HG03457 (cell line): ENCODE results near the gene SRBD1.

Experiments
- ATAC-seq: cut with Tn5 transposase; IDR thresholded peaks from one replicate; pipeline ENCODE4 v1.9.1; 2021; ENCODE audit warnings: moderate number of reproducible peaks; ENCODE audit not compliant: unreplicated experiment

SRBD1 gene

GRCh38 chr2:45554073-45554741, 56.9 kb downstream of the SRBD1 start:
- ATAC-seq, result no peak

- no peak for ATAC-seq
These were observed 59.2 kb downstream of the SRBD1 start for GRCh38 chr2:45551862-45552261.

- ATAC-seq, result no peak
These were observed 65.1 kb downstream of the SRBD1 start for GRCh38 chr2:45545943-45546342.

- ATAC-seq, result no peak
These were observed 67.8 kb downstream of the SRBD1 start for GRCh38 chr2:45543257-45543656.

- ATAC-seq, result no peak
These were observed 69.1 kb downstream of the SRBD1 start for GRCh38 chr2:45542013-45542412.

GRCh38 chr2:45541450-45541849, 69.6 kb downstream of the SRBD1 start:
- ATAC-seq, result no peak

GRCh38 chr2:45540942-45541341, 70.1 kb downstream of the SRBD1 start:
- ATAC-seq, result no peak

GRCh38 chr2:45533771-45534170, 77.3 kb downstream of the SRBD1 start:
- no peak for ATAC-seq

- ATAC-seq, result no peak
These were observed 78.9 kb downstream of the SRBD1 start for GRCh38 chr2:45532181-45532580.

GRCh38 chr2:45524016-45524415, 87.1 kb downstream of the SRBD1 start:
- no peak for ATAC-seq

GRCh38 chr2:45518546-45518945, 92.5 kb downstream of the SRBD1 start:
- ATAC-seq, result no peak

GRCh38 chr2:45510701-45511420, 100.2 kb downstream of the SRBD1 start:
- no peak for ATAC-seq

- no peak for ATAC-seq
These were observed 104.3 kb downstream of the SRBD1 start for GRCh38 chr2:45506756-45507155.

GRCh38 chr2:45505138-45505537, 105.9 kb downstream of the SRBD1 start:
- no peak for ATAC-seq

- no peak for ATAC-seq
These were observed 112.2 kb downstream of the SRBD1 start for GRCh38 chr2:45498661-45499550.

- ATAC-seq, result no peak
These were observed 113.7 kb downstream of the SRBD1 start for GRCh38 chr2:45497355-45497754.

- ATAC-seq, result no peak
These were observed 114.2 kb downstream of the SRBD1 start for GRCh38 chr2:45496869-45497268.

- ATAC-seq, result no peak
These were observed 116.1 kb downstream of the SRBD1 start for GRCh38 chr2:45494978-45495293.

GRCh38 chr2:45494275-45494977, 116.6 kb downstream of the SRBD1 start:
- ATAC-seq, result no peak

- ATAC-seq, result no peak
These were observed 126.1 kb downstream of the SRBD1 start for GRCh38 chr2:45484965-45485364.

- ATAC-seq, result no peak
These were observed 127.1 kb downstream of the SRBD1 start for GRCh38 chr2:45483997-45484396.
